Breast epithelium (tissue), 3 donors: ENCODE data around the gene AACS.

Source experiments
- CTCF ChIP-seq, 3 donors: fragments of 450-650 bp; IDR thresholded peaks; one replicate each; pipeline ENCODE4 v1.5.1; 2016 to 2017; ENCODE audit warnings: antibody characterized with exemption in 3 of 3, mild to moderate bottlenecking in 3 of 3, moderate library complexity in 3 of 3
- POLR2A ChIP-seq: fragments of 450-650 bp; IDR thresholded peaks from one replicate; pipeline ENCODE4 v1.6.1; 2016; ENCODE audit warnings: antibody characterized with exemption, mild to moderate bottlenecking, moderate library complexity
- POLR2AphosphoS5 ChIP-seq, 3 donors: sonication (generic); formaldehyde crosslinking; IDR thresholded peaks; one replicate each; pipeline ENCODE4 v1.6.1; 2017; ENCODE audit warnings: antibody characterized with exemption in 3 of 3

GRCh38 chr12:125192690-125193221 lies 127.5 kb downstream of the AACS start:
- TF ChIP-seq CTCF (IDR thresholded peaks at IDR 0.05) (no peak), POLR2A (no peak), POLR2AphosphoS5 (IDR thresholded peaks at IDR 0.05) (no peak)
